ENCODE results near the gene NETO2.
"Not testable (repeated sequence)": the region's sequence is repeated elsewhere in the genome, so short reads cannot be mapped to it uniquely, and the experiment has no call there.

Gene NETO2

GRCh38 chr16:47056688-47057629 lies 86.8 kb downstream of the NETO2 start:
- Histone ChIP-seq H3K36me3 (ENCODE audit: control insufficient read depth, insufficient read depth, low read length) (no peaks in the 10 kb centered on the region), H3K9me3 (ENCODE audit: control insufficient read depth, low read length) (no peaks in the 10 kb centered on the region), H3K27ac (ENCODE audit: insufficient read depth, low read depth, low read length, poor library complexity, severe bottlenecking) (no peak overlapping the region), H3K4me3 (ENCODE audit: insufficient read depth, low read depth, low read length) (no peak overlapping the region), H3K27me3 (ENCODE audit: control insufficient read depth, insufficient read depth, low read length, poor library complexity, severe bottlenecking) (no peaks in the 10 kb centered on the region), H3K4me1 (ENCODE audit: control insufficient read depth, insufficient read depth, low read length) (no peaks in the 10 kb centered on the region)
- 91 to 92% methylated on average over 4 of the region's 4 CpGs for WGBS, 2 experiments

GRCh38 chr16:47056061-47056460 lies 87.7 kb downstream of the NETO2 start:
- H3K27me3 ChIP-seq (ENCODE audit: control insufficient read depth, insufficient read depth, low read length, poor library complexity, severe bottlenecking); H3K36me3 ChIP-seq (ENCODE audit: control insufficient read depth, insufficient read depth, low read length); H3K27ac ChIP-seq (ENCODE audit: insufficient read depth, low read depth, low read length, poor library complexity, severe bottlenecking); H3K4me1 ChIP-seq (ENCODE audit: control insufficient read depth, insufficient read depth, low read length); H3K9me3 ChIP-seq (ENCODE audit: control insufficient read depth, low read length); H3K4me3 ChIP-seq (ENCODE audit: insufficient read depth, low read depth, low read length): not testable (repeated sequence)
- WGBS, 2 experiments: 92% methylated on average over 14 of the region's 14 CpGs

GRCh38 chr16:47055136-47055885 lies 88.4 kb downstream of the NETO2 start:
- no peak overlapping the region for H3K27ac ChIP-seq (ENCODE audit: insufficient read depth, low read depth, low read length, poor library complexity, severe bottlenecking)
- no peaks in the 10 kb centered on the region for H3K4me1 ChIP-seq (ENCODE audit: control insufficient read depth, insufficient read depth, low read length)
- H3K4me3 ChIP-seq (ENCODE audit: insufficient read depth, low read depth, low read length): no peak overlapping the region
- H3K36me3 ChIP-seq (ENCODE audit: control insufficient read depth, insufficient read depth, low read length): no peaks in the 10 kb centered on the region
- no peaks in the 10 kb centered on the region for H3K9me3 ChIP-seq (ENCODE audit: control insufficient read depth, low read length)
- 90 to 91% methylated on average over 26 of the region's 26 CpGs for WGBS, 2 experiments
- no peaks in the 10 kb centered on the region for H3K27me3 ChIP-seq (ENCODE audit: control insufficient read depth, insufficient read depth, low read length, poor library complexity, severe bottlenecking)

- Histone ChIP-seq H3K27ac (ENCODE audit: insufficient read depth, low read depth, low read length, poor library complexity, severe bottlenecking) (no peak overlapping the region), H3K36me3 (ENCODE audit: control insufficient read depth, insufficient read depth, low read length) (no peaks in the 10 kb centered on the region), H3K9me3 (ENCODE audit: control insufficient read depth, low read length) (no peaks in the 10 kb centered on the region), H3K4me3 (ENCODE audit: insufficient read depth, low read depth, low read length) (no peak overlapping the region), H3K27me3 (ENCODE audit: control insufficient read depth, insufficient read depth, low read length, poor library complexity, severe bottlenecking) (no peaks in the 10 kb centered on the region), H3K4me1 (ENCODE audit: control insufficient read depth, insufficient read depth, low read length) (no peaks in the 10 kb centered on the region)
- WGBS, 2 experiments: 94% methylated on average over 7 of the region's 7 CpGs
Measured at GRCh38 chr16:47054306-47054705, 89.4 kb downstream of the NETO2 start.

- Histone ChIP-seq H3K4me3 (ENCODE audit: insufficient read depth, low read depth, low read length) (no peak overlapping the region), H3K27ac (ENCODE audit: insufficient read depth, low read depth, low read length, poor library complexity, severe bottlenecking) (no peak overlapping the region), H3K36me3 (ENCODE audit: control insufficient read depth, insufficient read depth, low read length) (no peaks in the 10 kb centered on the region), H3K4me1 (ENCODE audit: control insufficient read depth, insufficient read depth, low read length) (no peaks in the 10 kb centered on the region), H3K9me3 (ENCODE audit: control insufficient read depth, low read length) (no peaks in the 10 kb centered on the region), H3K27me3 (ENCODE audit: control insufficient read depth, insufficient read depth, low read length, poor library complexity, severe bottlenecking) (no peaks in the 10 kb centered on the region)
- WGBS, 2 experiments: 93 to 94% methylated on average over 5 of the region's 5 CpGs
Measured at GRCh38 chr16:47053895-47054294, 89.8 kb downstream of the NETO2 start.

GRCh38 chr16:47052666-47053640 lies 90.8 kb downstream of the NETO2 start:
- no peaks in the 10 kb centered on the region for H3K4me1 ChIP-seq (ENCODE audit: control insufficient read depth, insufficient read depth, low read length)
- no peaks in the 10 kb centered on the region for H3K9me3 ChIP-seq (ENCODE audit: control insufficient read depth, low read length)
- H3K36me3 ChIP-seq (ENCODE audit: control insufficient read depth, insufficient read depth, low read length): no peaks in the 10 kb centered on the region
- H3K27me3 ChIP-seq (ENCODE audit: control insufficient read depth, insufficient read depth, low read length, poor library complexity, severe bottlenecking): no peaks in the 10 kb centered on the region
- 93 to 95% methylated on average over 13 of the region's 13 CpGs for WGBS, 2 experiments
- H3K4me3 ChIP-seq (ENCODE audit: insufficient read depth, low read depth, low read length): no peak overlapping the region
- H3K27ac ChIP-seq (ENCODE audit: insufficient read depth, low read depth, low read length, poor library complexity, severe bottlenecking): no peak overlapping the region

GRCh38 chr16:47051031-47051430 lies 92.7 kb downstream of the NETO2 start:
- 94 to 96% methylated on average over 10 of the region's 10 CpGs for WGBS, 2 experiments
- Histone ChIP-seq H3K27me3 (ENCODE audit: control insufficient read depth, insufficient read depth, low read length, poor library complexity, severe bottlenecking) (no peaks in the 10 kb centered on the region), H3K4me1 (ENCODE audit: control insufficient read depth, insufficient read depth, low read length) (no peaks in the 10 kb centered on the region), H3K4me3 (ENCODE audit: insufficient read depth, low read depth, low read length) (no peak overlapping the region), H3K9me3 (ENCODE audit: control insufficient read depth, low read length) (no peaks in the 10 kb centered on the region), H3K27ac (ENCODE audit: insufficient read depth, low read depth, low read length, poor library complexity, severe bottlenecking) (no peak overlapping the region), H3K36me3 (ENCODE audit: control insufficient read depth, insufficient read depth, low read length) (no peaks in the 10 kb centered on the region)

- no peaks in the 10 kb centered on the region for H3K9me3 ChIP-seq (ENCODE audit: control insufficient read depth, low read length)
- no peaks in the 10 kb centered on the region for H3K4me1 ChIP-seq (ENCODE audit: control insufficient read depth, insufficient read depth, low read length)
- H3K36me3 ChIP-seq (ENCODE audit: control insufficient read depth, insufficient read depth, low read length): no peaks in the 10 kb centered on the region
- H3K27me3 ChIP-seq (ENCODE audit: control insufficient read depth, insufficient read depth, low read length, poor library complexity, severe bottlenecking): no peaks in the 10 kb centered on the region
- 93 to 94% methylated on average over 12 of the region's 12 CpGs for WGBS, 2 experiments
- H3K4me3 ChIP-seq (ENCODE audit: insufficient read depth, low read depth, low read length): no peak overlapping the region
- H3K27ac ChIP-seq (ENCODE audit: insufficient read depth, low read depth, low read length, poor library complexity, severe bottlenecking): no peak overlapping the region
Measured at GRCh38 chr16:47049901-47050583, 93.7 kb downstream of the NETO2 start.

GRCh38 chr16:47047524-47048203 lies 96.1 kb downstream of the NETO2 start:
- Histone ChIP-seq H3K27ac (ENCODE audit: insufficient read depth, low read depth, low read length, poor library complexity, severe bottlenecking) (no peak overlapping the region), H3K27me3 (ENCODE audit: control insufficient read depth, insufficient read depth, low read length, poor library complexity, severe bottlenecking) (no peaks in the 10 kb centered on the region), H3K36me3 (ENCODE audit: control insufficient read depth, insufficient read depth, low read length) (no peaks in the 10 kb centered on the region), H3K9me3 (ENCODE audit: control insufficient read depth, low read length) (no peaks in the 10 kb centered on the region), H3K4me3 (ENCODE audit: insufficient read depth, low read depth, low read length) (no peak overlapping the region), H3K4me1 (ENCODE audit: control insufficient read depth, insufficient read depth, low read length) (no peaks in the 10 kb centered on the region)
- 88 to 90% methylated on average over 5 of the region's 5 CpGs for WGBS, 2 experiments

Data from ectodermal cell (in vitro differentiated cells).